ENCODE results near the gene FAM114A1.

DNA sequence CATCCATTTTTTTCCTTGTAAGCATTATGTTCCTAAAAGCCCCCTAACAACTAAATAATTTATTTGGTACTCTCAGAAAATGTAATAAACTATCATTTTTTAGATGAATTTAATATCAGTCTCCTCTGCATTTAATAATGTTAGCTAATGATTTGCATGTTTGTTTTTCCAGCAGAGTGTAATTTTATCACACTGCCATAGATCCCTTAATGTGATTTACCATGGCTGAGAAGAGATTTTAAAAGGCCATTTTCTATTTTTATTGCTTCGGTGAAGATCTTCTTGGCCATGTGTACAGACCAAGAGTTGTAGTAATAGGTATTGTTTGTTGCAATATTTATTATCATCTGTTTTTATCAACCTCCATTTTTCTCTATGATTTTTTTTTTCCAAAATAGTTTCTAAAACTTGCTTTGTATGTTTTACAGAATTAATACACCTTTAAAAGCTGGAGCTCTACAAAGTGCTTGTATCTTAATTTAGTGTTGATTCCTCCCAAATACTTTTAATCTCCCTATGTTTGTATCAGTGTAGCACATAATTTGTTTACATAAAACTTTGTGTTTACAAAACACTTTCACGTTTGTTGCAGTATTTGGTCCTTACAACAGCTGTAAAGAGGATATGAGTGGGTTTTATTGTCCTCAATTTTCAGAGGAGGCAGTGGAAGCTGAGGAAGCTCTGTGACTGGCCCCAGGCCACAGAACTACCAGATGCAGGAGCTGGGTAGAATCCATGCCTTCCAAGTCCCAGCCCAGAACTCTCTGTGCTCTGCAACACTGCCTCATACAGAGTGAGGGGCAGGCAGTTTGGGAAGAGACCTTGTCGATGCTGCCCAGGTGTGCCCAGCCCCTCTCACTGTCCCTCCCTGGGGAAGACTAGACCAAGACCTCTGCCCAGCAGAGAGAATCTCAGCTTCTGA, 58.1 kb downstream of the FAM114A1 start:
- TF ChIP-seq POLR2AphosphoS5 (IDR thresholded peaks at IDR 0.05) = no peak
- TF ChIP-seq, protein P1, sequence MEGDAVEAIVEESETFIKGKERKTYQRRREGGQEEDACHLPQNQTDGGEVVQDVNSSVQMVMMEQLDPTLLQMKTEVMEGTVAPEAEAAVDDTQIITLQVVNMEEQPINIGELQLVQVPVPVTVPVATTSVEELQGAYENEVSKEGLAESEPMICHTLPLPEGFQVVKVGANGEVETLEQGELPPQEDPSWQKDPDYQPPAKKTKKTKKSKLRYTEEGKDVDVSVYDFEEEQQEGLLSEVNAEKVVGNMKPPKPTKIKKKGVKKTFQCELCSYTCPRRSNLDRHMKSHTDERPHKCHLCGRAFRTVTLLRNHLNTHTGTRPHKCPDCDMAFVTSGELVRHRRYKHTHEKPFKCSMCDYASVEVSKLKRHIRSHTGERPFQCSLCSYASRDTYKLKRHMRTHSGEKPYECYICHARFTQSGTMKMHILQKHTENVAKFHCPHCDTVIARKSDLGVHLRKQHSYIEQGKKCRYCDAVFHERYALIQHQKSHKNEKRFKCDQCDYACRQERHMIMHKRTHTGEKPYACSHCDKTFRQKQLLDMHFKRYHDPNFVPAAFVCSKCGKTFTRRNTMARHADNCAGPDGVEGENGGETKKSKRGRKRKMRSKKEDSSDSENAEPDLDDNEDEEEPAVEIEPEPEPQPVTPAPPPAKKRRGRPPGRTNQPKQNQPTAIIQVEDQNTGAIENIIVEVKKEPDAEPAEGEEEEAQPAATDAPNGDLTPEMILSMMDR (IDR thresholded peaks at IDR 0.05) = no peak
- TF ChIP-seq POLR2A (IDR thresholded peaks at IDR 0.05) = no peak
- TF ChIP-seq EP300 (IDR thresholded peaks at IDR 0.05) = no peak
